HG02623 (cell line): ENCODE measurements around the gene TMEM63B.
"Not testable (repeated sequence)": the region's sequence is repeated elsewhere in the genome, so short reads cannot be mapped to it uniquely, and the experiment has no call there.

ENCODE experiments used
- ATAC-seq: cut with Tn5 transposase; IDR thresholded peaks from one replicate; pipeline ENCODE4 v1.9.1; 2021; ENCODE audit warnings: moderate library complexity; ENCODE audit not compliant: unreplicated experiment

TMEM63B gene

DNA sequence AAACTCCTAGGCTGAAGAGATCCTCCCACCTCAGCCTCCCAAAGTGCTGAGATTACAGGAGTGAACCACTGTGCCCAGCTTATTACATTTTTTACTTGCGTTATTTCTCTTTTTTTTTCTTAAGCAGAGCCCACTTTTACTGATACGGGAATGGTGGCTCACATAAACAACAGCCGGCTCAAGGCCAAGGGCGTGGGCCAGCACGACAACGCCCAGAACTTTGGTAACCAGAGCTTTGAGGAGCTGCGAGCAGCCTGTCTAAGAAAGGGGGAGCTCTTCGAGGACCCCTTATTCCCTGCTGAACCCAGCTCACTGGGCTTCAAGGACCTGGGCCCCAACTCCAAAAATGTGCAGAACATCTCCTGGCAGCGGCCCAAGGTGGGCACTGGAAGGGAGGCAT, 41.8 kb downstream of the TMEM63B start:
- no peak for ATAC-seq

GRCh38 chr6:44169886-44170570, 42.7 kb downstream of the TMEM63B start:
- ATAC-seq, result no peak

DNA sequence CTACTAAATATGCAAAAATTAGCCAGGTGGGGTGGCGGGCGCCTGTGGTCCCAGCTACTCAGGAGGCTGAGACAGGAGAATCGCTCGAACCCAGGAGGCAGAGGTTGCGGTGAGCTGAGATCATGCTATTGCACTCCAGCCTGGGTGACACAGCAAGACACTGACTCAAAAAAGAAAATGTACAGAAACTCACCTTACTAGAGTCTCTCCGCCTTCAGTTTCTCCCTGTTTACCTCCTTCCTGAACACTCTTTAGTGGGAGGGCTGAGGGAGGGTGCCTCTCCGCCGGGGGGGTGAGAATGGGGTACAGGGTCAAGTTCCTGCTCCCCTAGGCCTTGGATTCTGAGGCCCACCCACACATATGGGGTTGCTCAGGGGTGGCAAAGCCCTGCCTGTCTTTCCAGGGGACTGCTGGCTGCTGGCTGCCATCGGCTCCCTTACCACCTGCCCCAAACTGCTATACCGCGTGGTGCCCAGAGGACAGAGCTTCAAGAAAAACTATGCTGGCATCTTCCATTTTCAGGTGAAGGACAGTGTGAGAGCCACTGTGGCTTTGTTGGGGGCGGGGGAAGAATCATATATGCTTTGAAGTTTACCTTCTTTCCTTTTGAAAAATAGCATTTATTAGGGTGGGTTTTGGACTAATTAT, 44.7 kb downstream of the TMEM63B start:
- ATAC-seq, result no peak

GRCh38 chr6:44172731-44173500, 45.6 kb downstream of the TMEM63B start:
- no peak for ATAC-seq

- no peak for ATAC-seq
Observed at GRCh38 chr6:44176130-44176761, 48.9 kb downstream of the TMEM63B start.

DNA sequence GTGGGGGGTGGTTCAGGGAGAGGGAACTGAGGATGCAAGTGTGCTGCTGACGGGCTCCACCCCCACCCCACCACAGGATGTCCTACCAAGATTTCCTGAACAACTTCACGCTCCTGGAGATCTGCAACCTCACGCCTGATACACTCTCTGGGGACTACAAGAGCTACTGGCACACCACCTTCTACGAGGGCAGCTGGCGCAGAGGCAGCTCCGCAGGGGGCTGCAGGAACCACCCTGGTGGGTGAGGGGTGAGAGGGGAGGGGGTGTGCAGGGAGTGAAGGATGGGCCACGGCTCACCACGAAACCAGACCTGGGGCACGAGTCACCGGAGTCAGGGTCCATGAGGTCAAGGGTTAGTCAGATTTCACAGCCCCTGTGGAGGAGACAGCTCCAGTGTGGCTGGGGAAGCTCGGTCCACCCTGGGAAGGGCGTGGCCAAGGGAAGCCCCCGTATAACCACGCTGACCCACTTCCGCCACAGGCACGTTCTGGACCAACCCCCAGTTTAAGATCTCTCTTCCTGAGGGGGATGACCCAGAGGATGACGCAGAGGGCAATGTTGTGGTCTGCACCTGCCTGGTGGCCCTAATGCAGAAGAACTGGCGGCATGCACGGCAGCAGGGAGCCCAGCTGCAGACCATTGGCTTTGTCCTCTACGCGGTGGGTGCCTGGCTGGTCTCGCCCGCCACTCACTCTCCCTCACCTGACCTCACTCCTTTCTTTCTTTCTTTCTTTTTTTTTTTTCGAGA, 49.6 kb downstream of the TMEM63B start:
- ATAC-seq, result peak; percentile 42

DNA sequence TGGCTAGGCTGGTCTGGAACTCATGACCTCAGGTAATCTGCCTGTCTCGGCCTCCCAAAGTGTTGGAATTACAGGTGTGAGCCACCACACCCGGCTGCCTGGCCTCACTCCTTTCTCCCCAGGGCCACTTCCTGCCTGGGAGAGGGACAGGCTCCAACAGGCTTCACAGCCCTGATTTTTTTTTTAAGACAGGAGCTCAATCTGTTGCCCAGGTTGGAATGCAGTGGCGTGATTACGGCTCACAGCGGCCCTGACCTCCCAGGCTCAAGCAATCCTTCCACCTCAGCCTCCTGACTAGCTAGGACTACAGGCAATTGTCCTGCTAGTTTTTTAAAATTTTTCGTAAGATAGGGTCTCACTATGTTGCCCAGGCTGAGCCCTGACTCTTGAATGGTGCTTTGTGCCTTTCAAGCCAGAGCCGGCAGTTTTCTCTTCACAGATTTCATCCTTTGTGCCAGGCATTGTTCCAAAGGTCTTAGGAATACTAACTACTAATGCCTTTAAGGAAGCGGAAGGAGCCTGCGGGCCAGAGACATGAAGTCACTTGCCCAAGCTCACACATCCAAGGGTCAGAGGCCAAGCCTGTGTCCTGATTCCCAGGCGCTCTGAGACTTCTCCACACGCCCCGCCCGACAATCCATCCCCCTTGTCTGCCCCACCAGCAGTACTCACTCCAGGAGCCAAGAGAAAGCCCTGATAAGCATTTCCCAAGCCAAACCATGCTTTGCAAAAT, 50.5 kb downstream of the TMEM63B start:
- ATAC-seq, result no peak

GRCh38 chr6:44178424-44179071, 51.2 kb downstream of the TMEM63B start:
- ATAC-seq, result no peak

GRCh38 chr6:44179072-44179536, 51.8 kb downstream of the TMEM63B start:
- no peak for ATAC-seq

DNA sequence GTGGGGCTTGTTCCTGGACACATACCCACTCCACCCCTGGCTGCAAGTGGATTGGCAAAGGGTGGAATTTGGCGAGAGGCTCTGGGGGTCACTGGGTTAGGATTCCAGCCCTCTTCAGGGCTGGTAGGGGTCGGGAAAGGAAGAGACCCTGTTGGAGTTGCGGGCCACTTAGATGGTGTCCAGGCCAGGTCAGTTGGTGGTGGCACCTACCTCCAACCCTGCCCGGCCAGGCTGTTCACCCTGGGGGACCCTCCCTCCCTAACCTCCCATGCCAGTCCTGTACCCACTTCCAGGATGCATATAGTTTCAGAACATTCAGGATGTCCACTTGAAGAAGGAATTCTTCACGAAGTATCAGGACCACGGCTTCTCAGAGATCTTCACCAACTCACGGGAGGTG, 52.3 kb downstream of the TMEM63B start:
- ATAC-seq, result no peak

DNA sequence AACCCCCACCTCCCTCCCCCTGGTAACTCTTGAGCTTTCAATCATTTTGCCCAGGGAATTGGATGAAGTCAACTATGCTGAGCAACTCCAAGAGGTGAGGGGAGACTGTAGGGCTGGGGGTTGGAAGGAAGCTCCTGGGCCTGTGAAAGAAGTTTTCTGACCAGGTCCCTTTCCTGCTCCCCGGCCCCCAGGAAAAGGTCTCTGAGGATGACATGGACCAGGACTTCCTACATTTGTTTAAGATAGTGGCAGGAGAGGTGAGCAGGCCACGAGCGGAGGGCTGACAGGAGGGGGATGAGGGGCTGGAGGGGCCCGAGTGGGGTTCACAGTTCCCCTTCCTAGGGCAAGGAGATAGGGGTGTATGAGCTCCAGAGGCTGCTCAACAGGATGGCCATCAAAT, 53.1 kb downstream of the TMEM63B start:
- no peak for ATAC-seq

DNA sequence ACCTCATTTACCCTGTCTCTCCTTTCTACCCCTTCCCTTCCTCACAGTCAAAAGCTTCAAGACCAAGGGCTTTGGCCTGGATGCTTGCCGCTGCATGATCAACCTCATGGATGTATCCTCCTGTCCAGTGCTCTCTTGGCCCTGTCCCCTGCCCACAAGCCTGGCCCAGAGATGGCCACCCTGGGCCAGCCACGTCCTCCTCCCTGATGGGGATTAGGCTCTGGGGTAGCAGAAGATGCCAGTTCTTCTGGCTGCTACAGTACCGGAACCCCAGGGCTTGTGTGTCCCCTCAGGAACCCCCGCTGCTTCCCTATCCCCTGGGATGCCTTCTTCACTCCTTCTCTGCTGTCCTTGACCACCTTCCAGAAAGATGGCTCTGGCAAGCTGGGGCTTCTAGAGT, 53.5 kb downstream of the TMEM63B start:
- no peak for ATAC-seq

DNA sequence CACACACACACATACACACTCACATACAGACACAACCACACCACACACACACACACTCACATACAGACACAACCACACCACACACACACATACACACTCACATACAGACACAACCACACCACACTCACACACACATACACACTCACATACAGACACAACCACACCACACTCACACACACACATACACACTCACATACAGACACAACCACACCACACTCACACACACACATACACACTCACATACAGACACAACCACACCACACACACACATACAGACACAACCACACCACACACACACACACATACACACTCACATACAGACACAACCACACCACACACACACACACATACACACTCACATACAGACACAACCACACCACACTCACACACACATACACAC, 54.4 kb downstream of the TMEM63B start:
- not testable (repeated sequence) for ATAC-seq

- ATAC-seq, result no peak
Observed at GRCh38 chr6:44182911-44183390, 55.6 kb downstream of the TMEM63B start.

GRCh38 chr6:44183783-44184182, 56.4 kb downstream of the TMEM63B start:
- no peak for ATAC-seq

- not testable (repeated sequence) for ATAC-seq
Observed at GRCh38 chr6:44185356-44185755, 58.0 kb downstream of the TMEM63B start.

GRCh38 chr6:44185953-44186634, 58.7 kb downstream of the TMEM63B start:
- ATAC-seq, result no peak

DNA sequence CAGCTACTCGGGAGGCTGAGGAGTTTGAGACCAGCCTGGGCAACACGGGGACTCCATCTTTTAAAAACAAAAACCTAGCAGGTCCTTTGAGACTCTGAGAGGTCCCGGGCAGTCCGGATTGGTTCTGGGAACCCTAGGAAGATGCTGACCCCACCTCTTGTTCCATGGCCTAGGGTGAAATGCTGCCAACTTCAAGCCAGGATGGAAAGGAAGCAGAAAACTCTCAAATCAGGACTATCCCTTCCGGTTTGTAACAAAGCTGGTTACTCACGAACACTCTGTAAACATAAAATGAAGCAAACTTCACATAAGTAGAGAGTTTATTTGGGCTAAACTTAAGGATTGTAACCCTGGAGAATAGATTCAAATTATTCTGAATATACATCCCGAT, 59.3 kb downstream of the TMEM63B start:
- no peak for ATAC-seq

DNA sequence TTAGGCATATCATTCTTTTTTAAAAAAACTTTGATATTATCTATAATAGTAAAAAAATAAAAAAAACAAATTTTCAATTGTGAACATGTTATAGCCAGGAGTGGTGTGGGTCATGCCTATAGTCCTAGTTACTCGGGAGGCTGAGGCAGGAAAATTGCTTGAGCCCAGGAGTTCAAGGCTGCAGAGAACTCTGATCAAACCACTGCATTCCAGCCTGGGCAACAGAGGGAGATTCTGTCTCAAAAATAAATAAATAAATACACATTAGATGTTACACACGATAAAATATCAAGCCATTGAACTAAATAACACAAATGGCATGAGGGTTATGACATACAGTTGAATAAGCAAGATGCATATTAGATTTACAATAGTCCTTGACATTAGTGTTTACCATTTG, 61.5 kb downstream of the TMEM63B start:
- no peak for ATAC-seq
